Endometrial microvascular endothelial cells (primary cell): ENCODE measurements around the gene RLF. TPM values are rescaled to one million over a fixed set of nuclear protein-coding genes. Genes with fewer than 3 reads are reported as not detected.

Experiments used
- in situ Hi-C: cut with HindIII; loops from 2 replicates; pipeline ENCODE4 v1.10.0; 2017; ENCODE audit warnings: low sequenced_read_pairs, low pct_unique_long_range_greater_than_20kb; ENCODE audit errors: inconsistent ontology term
- total RNA-seq: library from RNA; depleted of rRNA; stranded (reverse); fragments of >200 nt; gene quantifications from one replicate; pipeline ENCODE4 v1.2.3, GENCODE V29; 2015; ENCODE audit errors: inconsistent ontology term

Gene RLF, protein sequence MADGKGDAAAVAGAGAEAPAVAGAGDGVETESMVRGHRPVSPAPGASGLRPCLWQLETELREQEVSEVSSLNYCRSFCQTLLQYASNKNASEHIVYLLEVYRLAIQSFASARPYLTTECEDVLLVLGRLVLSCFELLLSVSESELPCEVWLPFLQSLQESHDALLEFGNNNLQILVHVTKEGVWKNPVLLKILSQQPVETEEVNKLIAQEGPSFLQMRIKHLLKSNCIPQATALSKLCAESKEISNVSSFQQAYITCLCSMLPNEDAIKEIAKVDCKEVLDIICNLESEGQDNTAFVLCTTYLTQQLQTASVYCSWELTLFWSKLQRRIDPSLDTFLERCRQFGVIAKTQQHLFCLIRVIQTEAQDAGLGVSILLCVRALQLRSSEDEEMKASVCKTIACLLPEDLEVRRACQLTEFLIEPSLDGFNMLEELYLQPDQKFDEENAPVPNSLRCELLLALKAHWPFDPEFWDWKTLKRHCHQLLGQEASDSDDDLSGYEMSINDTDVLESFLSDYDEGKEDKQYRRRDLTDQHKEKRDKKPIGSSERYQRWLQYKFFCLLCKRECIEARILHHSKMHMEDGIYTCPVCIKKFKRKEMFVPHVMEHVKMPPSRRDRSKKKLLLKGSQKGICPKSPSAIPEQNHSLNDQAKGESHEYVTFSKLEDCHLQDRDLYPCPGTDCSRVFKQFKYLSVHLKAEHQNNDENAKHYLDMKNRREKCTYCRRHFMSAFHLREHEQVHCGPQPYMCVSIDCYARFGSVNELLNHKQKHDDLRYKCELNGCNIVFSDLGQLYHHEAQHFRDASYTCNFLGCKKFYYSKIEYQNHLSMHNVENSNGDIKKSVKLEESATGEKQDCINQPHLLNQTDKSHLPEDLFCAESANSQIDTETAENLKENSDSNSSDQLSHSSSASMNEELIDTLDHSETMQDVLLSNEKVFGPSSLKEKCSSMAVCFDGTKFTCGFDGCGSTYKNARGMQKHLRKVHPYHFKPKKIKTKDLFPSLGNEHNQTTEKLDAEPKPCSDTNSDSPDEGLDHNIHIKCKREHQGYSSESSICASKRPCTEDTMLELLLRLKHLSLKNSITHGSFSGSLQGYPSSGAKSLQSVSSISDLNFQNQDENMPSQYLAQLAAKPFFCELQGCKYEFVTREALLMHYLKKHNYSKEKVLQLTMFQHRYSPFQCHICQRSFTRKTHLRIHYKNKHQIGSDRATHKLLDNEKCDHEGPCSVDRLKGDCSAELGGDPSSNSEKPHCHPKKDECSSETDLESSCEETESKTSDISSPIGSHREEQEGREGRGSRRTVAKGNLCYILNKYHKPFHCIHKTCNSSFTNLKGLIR (N-terminal part only)
- 8.0 TPM for total RNA-seq

- in situ Hi-C loops = no loop called here
Measured at GRCh38 chr1:40161125-40161887, at the start of gene RLF. RLF (plus strand) TSS chr1:40161387; CDS start chr1:40161400, 13 bp downstream.

DNA sequence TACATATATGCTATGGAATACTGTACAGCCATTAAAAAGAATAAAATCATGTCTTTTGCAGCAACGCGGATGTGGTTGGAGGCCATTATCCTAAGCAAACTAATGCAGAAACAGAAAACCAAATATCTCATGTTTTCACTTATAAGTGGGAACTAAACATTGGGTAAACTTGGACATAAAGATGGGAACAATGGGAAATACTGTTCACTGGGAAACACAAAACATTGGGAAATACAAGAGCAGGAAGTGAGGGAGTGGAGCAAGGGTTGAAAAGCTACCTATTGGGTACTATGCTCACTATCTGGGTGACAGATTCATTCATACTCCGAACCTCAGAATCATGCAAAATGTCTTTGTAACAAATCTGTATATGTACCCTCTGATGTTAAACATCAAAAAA, 46.8 kb upstream of the RLF start:
- in situ Hi-C loops = no loop called here

DNA sequence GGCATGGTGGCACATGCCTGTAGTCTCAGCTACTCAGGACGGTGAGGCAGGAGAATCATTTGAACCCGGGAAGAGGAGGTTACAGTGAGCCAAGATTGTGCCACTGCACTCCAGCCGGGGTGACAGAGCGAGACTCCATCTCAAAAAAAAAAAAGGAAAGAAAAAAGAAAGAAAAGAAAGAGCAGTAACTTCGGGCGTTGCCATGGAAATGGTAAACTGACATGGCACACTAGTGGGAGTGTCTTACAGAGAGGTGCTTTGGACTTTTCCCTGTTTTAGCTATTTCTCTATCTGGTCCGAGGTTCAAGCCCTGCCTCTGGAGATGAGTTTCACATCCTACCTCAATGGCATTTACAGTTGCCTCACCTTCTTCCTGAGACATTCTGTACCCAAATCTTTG, 41.1 kb upstream of the RLF start:
- in situ Hi-C loops = no loop called here

DNA sequence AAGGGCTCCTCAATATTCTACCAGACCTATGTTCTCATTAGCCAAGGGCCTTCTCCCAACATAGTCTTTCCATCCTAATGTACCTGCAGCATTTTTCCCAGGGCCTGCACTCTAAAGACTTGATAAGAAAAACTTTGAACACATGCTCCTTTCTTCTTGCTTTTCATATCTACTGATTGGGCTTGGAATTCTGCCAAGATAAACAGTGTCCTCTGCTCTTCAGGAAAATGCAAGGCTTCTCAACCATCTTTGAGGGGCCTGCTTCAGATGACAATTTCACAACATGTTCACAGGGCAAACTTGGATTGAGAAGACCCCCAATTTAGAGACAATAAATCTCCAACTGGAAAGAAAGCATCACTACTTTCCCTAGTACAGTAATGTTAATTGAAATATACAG, 38.3 kb upstream of the RLF start:
- in situ Hi-C loops = no loop called here

GRCh38 chr1:40130892-40131291, 30.3 kb upstream of the RLF start:
- in situ Hi-C loops = no loop called here

- in situ Hi-C loops = no loop called here
Measured at GRCh38 chr1:40132383-40133311, 28.5 kb upstream of the RLF start.

- in situ Hi-C loops = no loop called here
Measured at GRCh38 chr1:40133312-40133665, 27.9 kb upstream of the RLF start.

DNA sequence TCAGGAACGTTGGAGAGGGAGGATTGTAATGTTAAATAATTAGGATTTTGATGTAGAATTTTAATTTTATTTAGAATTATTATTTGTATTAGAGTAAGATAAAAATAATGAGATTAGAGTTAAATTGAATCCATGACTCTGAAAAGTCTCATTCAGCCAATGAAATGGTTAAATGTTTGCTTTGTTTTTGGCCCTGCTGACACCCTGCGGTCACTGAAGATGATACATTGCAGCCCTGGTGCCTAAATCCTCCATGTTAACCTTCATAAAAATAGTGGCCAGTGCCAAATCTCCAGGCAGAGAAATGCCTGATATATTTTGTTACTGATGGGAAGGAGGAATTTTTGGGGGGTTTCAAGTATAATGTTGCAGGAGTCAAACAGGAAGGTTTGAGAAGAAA, 27.3 kb upstream of the RLF start:
- in situ Hi-C loops = no loop called here

DNA sequence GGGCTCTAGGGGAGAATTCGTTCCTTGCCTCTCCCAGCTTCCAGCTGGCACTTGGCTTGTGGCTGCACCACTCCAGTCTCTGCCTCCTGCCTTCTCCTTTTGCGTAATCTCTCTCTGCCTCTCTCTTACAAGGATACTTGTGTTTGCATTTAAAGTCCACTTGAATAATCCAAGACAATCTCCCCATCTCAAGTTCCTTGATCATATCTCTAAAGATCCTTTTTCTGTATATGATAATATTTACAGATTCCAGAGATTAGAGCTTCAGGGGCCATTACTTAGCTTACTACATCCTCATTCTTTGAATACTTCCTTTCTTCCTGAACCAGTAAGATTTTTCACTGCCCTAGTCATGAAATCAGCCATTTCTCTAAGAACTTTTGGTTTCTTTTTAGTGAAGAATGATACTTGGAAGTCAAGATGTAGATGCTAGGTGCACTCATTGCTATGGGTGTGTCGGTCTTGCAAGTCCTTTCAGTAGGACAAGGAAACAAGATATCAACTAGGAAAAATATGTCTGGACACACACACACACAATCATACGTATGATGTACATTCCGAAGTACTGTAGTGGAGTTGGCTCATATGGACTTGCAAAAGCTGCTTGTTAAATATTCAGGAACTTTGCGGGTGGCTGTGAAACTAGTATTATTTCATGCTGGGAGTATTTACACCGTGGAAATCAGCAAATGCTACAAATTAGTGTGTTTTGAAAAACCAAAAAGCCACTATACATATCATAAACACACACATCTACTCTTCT, 20.8 kb upstream of the RLF start:
- in situ Hi-C loops = no loop called here

GRCh38 chr1:40141878-40142535, 19.2 kb upstream of the RLF start:
- in situ Hi-C loops = no loop called here

GRCh38 chr1:40143891-40144575, 17.2 kb upstream of the RLF start:
- in situ Hi-C loops = no loop called here

DNA sequence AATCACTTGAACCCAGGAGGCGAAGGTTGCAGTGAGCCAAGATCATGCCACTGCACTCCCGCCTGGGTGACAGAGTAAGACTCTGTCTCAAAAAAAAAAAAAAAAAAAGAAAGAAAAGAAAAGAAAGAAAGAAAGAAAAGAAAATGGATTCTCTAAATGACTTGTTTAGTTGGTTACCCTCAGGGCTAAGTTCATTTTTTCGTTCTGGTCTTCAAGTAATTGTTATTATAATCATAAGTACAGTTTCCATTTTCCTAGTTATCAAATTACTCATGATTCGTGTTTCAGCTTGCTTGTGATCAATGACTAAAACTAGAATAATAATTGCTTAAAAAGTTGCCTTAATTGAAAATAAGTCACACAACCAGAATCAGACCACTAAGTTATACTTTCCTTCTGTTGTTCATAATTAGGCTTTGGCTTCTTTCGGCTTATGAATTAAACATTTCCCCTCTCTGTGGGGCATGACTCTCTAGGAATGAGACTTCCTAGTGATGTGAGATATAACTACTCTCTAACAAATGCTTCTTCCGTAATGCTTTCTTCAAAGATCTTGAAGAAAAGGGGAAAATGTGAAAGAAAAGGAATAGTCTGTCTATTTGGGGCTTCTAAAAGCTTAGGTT, 9.6 kb upstream of the RLF start:
- in situ Hi-C loops = no loop called here

DNA sequence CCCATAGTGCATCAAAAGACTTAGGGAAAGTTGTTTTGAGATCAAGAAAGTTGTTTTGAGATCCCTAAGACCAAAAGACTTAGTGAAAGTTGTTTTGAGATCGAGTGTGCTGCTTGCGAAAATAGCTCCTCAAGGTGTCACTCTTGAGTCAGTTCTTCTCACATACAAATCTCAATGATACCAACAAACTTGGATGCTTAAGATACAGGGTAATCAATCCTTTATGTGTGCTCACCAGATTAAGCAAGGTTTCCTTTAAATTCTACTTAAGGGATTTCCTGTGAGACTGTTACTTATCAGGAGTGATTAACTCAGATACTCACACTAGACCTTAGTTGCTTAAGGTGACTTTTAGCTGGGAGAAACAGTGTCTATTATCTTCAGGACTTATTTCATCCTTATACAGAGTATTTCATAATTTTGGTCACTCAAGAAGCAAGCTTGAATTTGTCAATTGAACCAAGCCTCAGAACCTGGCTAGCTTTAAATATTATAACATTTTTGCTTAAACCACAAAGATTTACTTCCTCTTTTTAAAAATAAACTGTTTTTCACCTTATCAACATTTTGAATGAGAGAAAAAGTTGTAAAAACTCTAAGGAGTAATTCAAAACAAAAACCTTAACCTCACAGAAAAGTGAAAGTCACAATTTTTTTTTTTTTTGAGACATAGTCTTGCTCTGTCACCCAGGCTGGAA, 8.0 kb upstream of the RLF start:
- in situ Hi-C loops = no loop called here

DNA sequence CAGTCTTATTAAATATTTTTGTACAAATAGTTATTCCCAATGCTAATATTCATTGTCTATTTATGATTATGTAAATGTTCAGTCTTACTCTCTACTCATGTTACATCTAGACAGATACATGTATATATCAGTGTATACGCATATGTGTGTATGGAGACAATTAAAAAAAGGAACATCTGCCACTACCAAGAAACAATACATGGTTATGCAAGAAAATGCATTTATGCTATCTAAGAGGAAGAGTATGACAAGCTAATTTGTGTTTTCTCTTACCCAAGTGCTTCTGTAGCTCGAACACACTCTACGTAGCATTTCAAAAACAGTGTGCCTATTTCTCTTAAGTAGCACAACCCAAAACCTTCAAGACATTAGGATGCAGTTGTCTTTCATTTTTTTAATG, 6.1 kb upstream of the RLF start:
- in situ Hi-C loops = no loop called here

- in situ Hi-C loops = no loop called here
Measured at GRCh38 chr1:40155910-40156309, 5.3 kb upstream of the RLF start.
